NCI-H345 treated with DMSO at 0.1 percent for 48 hours (cell line): Measurements from ENCODE around the gene FKBP2.

ENCODE experiments used
- DNase-seq: peaks from one replicate; lab custom pipeline; 2025; ENCODE audit not compliant: unreplicated experiment; lab: John Stamatoyannopoulos, UW

FKBP2 gene

GRCh38 chr11:64219354-64219684, 21.6 kb upstream of the FKBP2 start:
- no peak for DNase-seq

GRCh38 chr11:64219755-64220154, 21.1 kb upstream of the FKBP2 start:
- DNase-seq = no peak

GRCh38 chr11:64220271-64220670, 20.6 kb upstream of the FKBP2 start:
- DNase-seq = no peak

- DNase-seq = no peak
These were observed 20.1 kb upstream of the FKBP2 start for GRCh38 chr11:64220798-64221197.

GRCh38 chr11:64222651-64223000, 18.3 kb upstream of the FKBP2 start:
- DNase-seq = no peak

GRCh38 chr11:64223001-64223651, 17.8 kb upstream of the FKBP2 start:
- no peak for DNase-seq

- no peak for DNase-seq
These were observed 16.6 kb upstream of the FKBP2 start for GRCh38 chr11:64224151-64224890.

GRCh38 chr11:64224891-64225607, 15.8 kb upstream of the FKBP2 start:
- no peak for DNase-seq

GRCh38 chr11:64225608-64226506, 15.0 kb upstream of the FKBP2 start, which contains the start of the genes NUDT22 and TRPT1:
Gene NUDT22, plus strand, starts transcription at chr11:64226274. Its CDS starts 379 bp downstream, at chr11:64226653.
Gene TRPT1, minus strand, starts transcription at chr11:64226186. Its CDS starts 326 bp downstream, at chr11:64225860.
- peak; percentile 72 for DNase-seq

- peak; percentile 18 for DNase-seq
These were observed 14.3 kb upstream of the FKBP2 start for GRCh38 chr11:64226507-64227051.

- DNase-seq = no peak
These were observed 13.4 kb upstream of the FKBP2 start for GRCh38 chr11:64227405-64227956.

- no peak for DNase-seq
These were observed 11.7 kb upstream of the FKBP2 start for GRCh38 chr11:64229090-64229743.

GRCh38 chr11:64229744-64230170, 11.1 kb upstream of the FKBP2 start:
- DNase-seq = no peak

GRCh38 chr11:64230171-64230984, 10.5 kb upstream of the FKBP2 start, which contains the start of gene DNAJC4:
Gene DNAJC4, plus strand, starts transcription at chr11:64230548. Its CDS starts 307 bp downstream, at chr11:64230855.
- peak; percentile 90 for DNase-seq

- DNase-seq = no peak
These were observed 9.9 kb upstream of the FKBP2 start for GRCh38 chr11:64230985-64231365.

- no peak for DNase-seq
These were observed 9.3 kb upstream of the FKBP2 start for GRCh38 chr11:64231546-64231945.

- DNase-seq = no peak
These were observed 8.5 kb upstream of the FKBP2 start for GRCh38 chr11:64232182-64232966.

GRCh38 chr11:64232967-64233315, 8.0 kb upstream of the FKBP2 start:
- DNase-seq = no peak
